Measurements from ENCODE around the gene MMP27.

The MMP27 gene

DNA sequence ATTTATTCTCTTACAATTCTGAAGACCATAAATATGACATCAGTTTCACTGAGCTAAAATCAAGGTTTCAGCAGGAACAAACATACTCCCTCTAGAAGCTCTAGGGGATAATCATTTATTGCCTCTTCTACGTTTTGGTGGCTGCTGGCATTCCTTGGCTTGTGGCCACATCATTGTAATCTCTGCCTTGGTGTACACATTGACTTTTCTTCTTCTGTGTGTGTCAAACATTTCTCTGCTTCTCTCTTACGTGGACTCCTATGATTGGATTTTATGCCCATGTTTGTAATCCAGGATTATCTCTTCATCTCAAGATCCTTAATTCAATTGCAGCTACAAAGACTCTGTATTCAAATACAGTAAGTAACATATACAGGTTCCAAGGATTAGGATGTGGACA lies 50.0 kb downstream of the MMP27 start:
- no peak overlapping the region for H3K4me2 ChIP-seq (ENCODE audit: low read depth, low read length, poor library complexity, severe bottlenecking)

GRCh38 chr11:102654761-102655160 lies 50.8 kb downstream of the MMP27 start:
- Histone ChIP-seq H3K79me2 (ENCODE audit: insufficient read depth, low read length) (no peaks in the 10 kb centered on the region), H3K9me3 (ENCODE audit: insufficient read depth, low read length) (no peaks in the 10 kb centered on the region), H2AFZ (ENCODE audit: low read depth, low read length, severe bottlenecking) (no peak overlapping the region), H3K36me3 (ENCODE audit: low read length) (no peaks in the 10 kb centered on the region), H3F3A (ENCODE audit: insufficient read depth) (no peaks in the 10 kb centered on the region), H3K4me3 (ENCODE audit: insufficient read depth, low read length, poor library complexity, severe bottlenecking) (no peak overlapping the region), H3K4me2 (ENCODE audit: low read depth, low read length, poor library complexity, severe bottlenecking) (no peak overlapping the region), H3K9me2 (replicated peaks; ENCODE audit: insufficient read depth, low read length) (no peaks in the 10 kb centered on the region), H3K9ac (ENCODE audit: low read length) (no peak overlapping the region), H3K27me3 (ENCODE audit: low read length) (no peaks in the 10 kb centered on the region), H3K27ac (ENCODE audit: low read depth, low read length) (no peak overlapping the region), H4K20me1 (ENCODE audit: low read depth, low read length) (no peaks in the 10 kb centered on the region)
- TF ChIP-seq EZH2phosphoT487 (conservative IDR thresholded peaks at IDR 0.05; ENCODE audit: low read length) (no peak), CTCF (IDR thresholded peaks at IDR 0.05; ENCODE audit: insufficient read depth, low read length, poor library complexity, severe bottlenecking) (no peak)

More for the DNA sequence above, 50.0 kb downstream of the MMP27 start:
- Histone ChIP-seq H3K27me3 (ENCODE audit: low read length) (no peaks in the 10 kb centered on the region), H3K36me3 (ENCODE audit: low read length) (no peaks in the 10 kb centered on the region), H3K9me3 (ENCODE audit: insufficient read depth, low read length) (no peaks in the 10 kb centered on the region), H3F3A (ENCODE audit: insufficient read depth) (no peaks in the 10 kb centered on the region), H3K4me3 (ENCODE audit: insufficient read depth, low read length, poor library complexity, severe bottlenecking) (no peak overlapping the region), H3K79me2 (ENCODE audit: insufficient read depth, low read length) (no peaks in the 10 kb centered on the region), H3K9ac (ENCODE audit: low read length) (no peak overlapping the region), H4K20me1 (ENCODE audit: low read depth, low read length) (no peaks in the 10 kb centered on the region), H3K27ac (ENCODE audit: low read depth, low read length) (no peak overlapping the region), H2AFZ (ENCODE audit: low read depth, low read length, severe bottlenecking) (no peak overlapping the region), H3K9me2 (replicated peaks; ENCODE audit: insufficient read depth, low read length) (no peaks in the 10 kb centered on the region)
- no peak for TF ChIP-seq CTCF (IDR thresholded peaks at IDR 0.05; ENCODE audit: insufficient read depth, low read length, poor library complexity, severe bottlenecking)
- TF ChIP-seq EZH2phosphoT487 (conservative IDR thresholded peaks at IDR 0.05; ENCODE audit: low read length) = no peak

DNA sequence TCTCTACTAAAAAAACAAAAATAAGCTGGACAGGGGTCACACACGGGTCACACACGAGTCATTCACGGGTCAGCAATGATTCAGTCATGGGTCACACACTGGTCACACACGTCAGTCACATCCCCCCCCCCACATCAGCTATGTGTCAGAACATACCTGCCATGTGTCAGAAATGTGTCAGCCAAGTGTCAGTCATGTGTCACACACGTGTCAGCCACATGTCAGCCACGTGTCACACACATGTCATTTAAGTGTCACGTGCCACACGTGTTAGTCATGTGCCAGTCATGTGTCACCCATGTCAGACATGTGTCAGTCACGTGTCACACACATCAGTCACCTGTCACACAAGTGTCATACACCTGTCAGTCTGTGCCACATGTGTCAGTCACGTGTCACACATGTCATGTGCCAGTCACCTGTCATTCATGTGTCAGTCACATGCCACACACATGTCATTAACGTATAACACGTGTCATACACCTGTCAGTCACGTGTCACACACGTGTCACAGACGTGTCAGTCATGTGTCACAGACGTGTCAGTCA lies 51.8 kb downstream of the MMP27 start:
- H3K9ac ChIP-seq (ENCODE audit: low read length) = no peak overlapping the region
- H3K36me3 ChIP-seq (ENCODE audit: low read length) = no peaks in the 10 kb centered on the region
- no peak overlapping the region for H3K4me2 ChIP-seq (ENCODE audit: low read depth, low read length, poor library complexity, severe bottlenecking)
- H2AFZ ChIP-seq (ENCODE audit: low read depth, low read length, severe bottlenecking) = no peak overlapping the region
- H3F3A ChIP-seq (ENCODE audit: insufficient read depth) = no peaks in the 10 kb centered on the region
- H3K9me3 ChIP-seq (ENCODE audit: insufficient read depth, low read length) = no peaks in the 10 kb centered on the region
- H3K79me2 ChIP-seq (ENCODE audit: insufficient read depth, low read length) = no peaks in the 10 kb centered on the region
- H3K9me2 ChIP-seq (replicated peaks; ENCODE audit: insufficient read depth, low read length) = no peaks in the 10 kb centered on the region
- H4K20me1 ChIP-seq (ENCODE audit: low read depth, low read length) = no peaks in the 10 kb centered on the region
- H3K27me3 ChIP-seq (ENCODE audit: low read length) = no peaks in the 10 kb centered on the region
- TF ChIP-seq CTCF (IDR thresholded peaks at IDR 0.05; ENCODE audit: insufficient read depth, low read length, poor library complexity, severe bottlenecking) (no peak), EZH2phosphoT487 (conservative IDR thresholded peaks at IDR 0.05; ENCODE audit: low read length) (no peak)
- no peak overlapping the region for H3K27ac ChIP-seq (ENCODE audit: low read depth, low read length)
- H3K4me3 ChIP-seq (ENCODE audit: insufficient read depth, low read length, poor library complexity, severe bottlenecking) = no peak overlapping the region

Measured in SU-DHL-6 (cell line).